Measurements from ENCODE around the gene C16orf95. TPM values are rescaled to one million over a fixed set of nuclear protein-coding genes. Genes with fewer than 3 reads are reported as not detected.

The C16orf95 gene
- total RNA-seq, 2 donors from 2014 or later = 0.91 to 8.0 TPM

- no peaks in the 10 kb centered on the region for H3K36me3 ChIP-seq
- H3K27me3 ChIP-seq (replicated peaks; ENCODE audit: insufficient read depth) = no peaks in the 10 kb centered on the region
- H3K9me3 ChIP-seq = no peaks in the 10 kb centered on the region
- TF ChIP-seq CTCF (IDR thresholded peaks at IDR 0.05) (no peak), POLR2A (IDR thresholded peaks at IDR 0.05) (no peak), POLR2AphosphoS5 (IDR thresholded peaks at IDR 0.05) (no peak)
- no peaks in the 10 kb centered on the region for H3K4me1 ChIP-seq (replicated peaks)
- no peak for DNase-seq (ENCODE audit: low spot score)
- intact Hi-C loops (cut with DNase I) = no loop called here
- no peak overlapping the region for H3K27ac ChIP-seq
- WGBS = 93% methylated on average over 21 of the region's 21 CpGs
- no peak overlapping the region for H3K4me3 ChIP-seq
Measured at GRCh38 chr16:87346517-87347060, 29.4 kb upstream of the C16orf95 start.

GRCh38 chr16:87345726-87346424 is 28.7 kb upstream of the C16orf95 start:
- TF ChIP-seq CTCF (IDR thresholded peaks at IDR 0.05) (no peak), POLR2A (IDR thresholded peaks at IDR 0.05) (no peak), POLR2AphosphoS5 (IDR thresholded peaks at IDR 0.05) (no peak)
- DNase-seq (ENCODE audit: low spot score) = no peak
- Histone ChIP-seq H3K4me1 (replicated peaks) (no peaks in the 10 kb centered on the region), H3K4me3 (no peak overlapping the region), H3K36me3 (no peaks in the 10 kb centered on the region), H3K27ac (no peak overlapping the region), H3K9me3 (no peaks in the 10 kb centered on the region), H3K27me3 (replicated peaks; ENCODE audit: insufficient read depth) (no peaks in the 10 kb centered on the region)
- 91% methylated on average over 28 of the region's 28 CpGs for WGBS
- intact Hi-C loops (cut with DNase I) = no loop called here

GRCh38 chr16:87344931-87345631 is 27.9 kb upstream of the C16orf95 start:
- H3K36me3 ChIP-seq = no peaks in the 10 kb centered on the region
- no peak for TF ChIP-seq POLR2A (IDR thresholded peaks at IDR 0.05)
- no peak for TF ChIP-seq CTCF (IDR thresholded peaks at IDR 0.05)
- TF ChIP-seq POLR2AphosphoS5 (IDR thresholded peaks at IDR 0.05) = no peak
- no peak for DNase-seq (ENCODE audit: low spot score)
- no peak overlapping the region for H3K4me3 ChIP-seq
- intact Hi-C loops (cut with DNase I) = no loop called here
- H3K27ac ChIP-seq = no peak overlapping the region
- H3K9me3 ChIP-seq = no peaks in the 10 kb centered on the region
- H3K4me1 ChIP-seq (replicated peaks) = no peaks in the 10 kb centered on the region
- 63% methylated on average over 16 of the region's 17 CpGs for WGBS
- no peaks in the 10 kb centered on the region for H3K27me3 ChIP-seq (replicated peaks; ENCODE audit: insufficient read depth)

- Histone ChIP-seq H3K4me1 (replicated peaks) (no peaks in the 10 kb centered on the region), H3K27ac (no peak overlapping the region), H3K36me3 (no peaks in the 10 kb centered on the region), H3K9me3 (no peaks in the 10 kb centered on the region), H3K4me3 (no peak overlapping the region), H3K27me3 (replicated peaks; ENCODE audit: insufficient read depth) (no peaks in the 10 kb centered on the region)
- DNase-seq (ENCODE audit: low spot score) = no peak
- 82% methylated on average over 34 of the region's 34 CpGs for WGBS
- TF ChIP-seq CTCF (IDR thresholded peaks at IDR 0.05) (no peak), POLR2A (IDR thresholded peaks at IDR 0.05) (no peak), POLR2AphosphoS5 (IDR thresholded peaks at IDR 0.05) (no peak)
- intact Hi-C loops (cut with DNase I) = no loop called here
Measured at GRCh38 chr16:87344165-87344930, 27.2 kb upstream of the C16orf95 start.

All from prostate gland (tissue), 2 donors.